ENCODE measurements around the gene NEK3. TPM values are rescaled to one million over a fixed set of nuclear protein-coding genes. Genes with fewer than 3 reads are reported as not detected.

Gene NEK3
- total RNA-seq, result 14.3 TPM

GRCh38 chr13:52159159-52159982 lies at the start of gene NEK3:
NEK3 (minus strand) TSS chr13:52159597; CDS start chr13:52156191, 3,406 bp downstream.

GRCh38 chr13:52128714-52129700 lies 30.4 kb downstream of the NEK3 start, which contains the start of gene NEK5:
NEK5 (minus strand) TSS chr13:52129073; CDS start chr13:52127482, 1,591 bp downstream.

Other genes with a start within 250 kb of the NEK3 start
- 16.8 TPM for gene ATP7B, start 148.1 kb downstream of the NEK3 start, total RNA-seq
- 29.8 TPM for gene ALG11, start 147.2 kb downstream of the NEK3 start, total RNA-seq
- gene UTP14C, start 134.9 kb downstream of the NEK3 start, total RNA-seq, result 22.8 TPM
- gene NEK5, start 30.5 kb downstream of the NEK3 start, total RNA-seq, result 1.8 TPM
- gene THSD1, start 246.6 kb upstream of the NEK3 start, total RNA-seq, result 10.6 TPM